HG03196 (cell line): ENCODE measurements around the gene RAB40AL.
"Not testable (repeated sequence)": the region's sequence is repeated elsewhere in the genome, so short reads cannot be mapped to it uniquely, and the experiment has no call there.

Experiments
- ATAC-seq: cut with Tn5 transposase; IDR thresholded peaks from one replicate; pipeline ENCODE4 v1.9.1; 2021; ENCODE audit not compliant: unreplicated experiment

Gene RAB40AL

GRCh38 chrX:102936972-102937371 lies at the start of gene RAB40AL:
TSS of gene RAB40AL (plus strand) at chrX:102937272. CDS start at chrX:102937319, 47 bp downstream.
- not testable (repeated sequence) for ATAC-seq

GRCh38 chrX:102887687-102888086 lies 49.4 kb upstream of the RAB40AL start:
- no peak for ATAC-seq

- ATAC-seq, result no peak
Measured at GRCh38 chrX:102892103-102892502, 45.0 kb upstream of the RAB40AL start.

- ATAC-seq, result peak; percentile 78
Measured at GRCh38 chrX:102899940-102900916, 36.8 kb upstream of the RAB40AL start.

GRCh38 chrX:102902355-102902754 lies 34.7 kb upstream of the RAB40AL start:
- no peak for ATAC-seq

- no peak for ATAC-seq
Measured at GRCh38 chrX:102930990-102931756, 5.9 kb upstream of the RAB40AL start.

GRCh38 chrX:102934624-102935023 lies 2.4 kb upstream of the RAB40AL start:
- no peak for ATAC-seq

GRCh38 chrX:102950908-102951866 lies 14.1 kb downstream of the RAB40AL start:
- no peak for ATAC-seq

- ATAC-seq, result no peak
Measured at GRCh38 chrX:102957751-102958150, 20.7 kb downstream of the RAB40AL start.

- no peak for ATAC-seq
Measured at GRCh38 chrX:102958794-102959193, 21.7 kb downstream of the RAB40AL start.

- ATAC-seq, result no peak
Measured at GRCh38 chrX:102959471-102959870, 22.4 kb downstream of the RAB40AL start.

- ATAC-seq, result no peak
Measured at GRCh38 chrX:102963955-102964354, 26.9 kb downstream of the RAB40AL start.

GRCh38 chrX:102964940-102965339 lies 27.9 kb downstream of the RAB40AL start:
- no peak for ATAC-seq

GRCh38 chrX:102966701-102967100 lies 29.6 kb downstream of the RAB40AL start:
- no peak for ATAC-seq

GRCh38 chrX:102968216-102968615 lies 31.1 kb downstream of the RAB40AL start:
- no peak for ATAC-seq

- ATAC-seq, result not testable (repeated sequence)
Measured at GRCh38 chrX:102971536-102971935, 34.5 kb downstream of the RAB40AL start.

- no peak for ATAC-seq
Measured at GRCh38 chrX:102975016-102975415, 37.9 kb downstream of the RAB40AL start.

- no peak for ATAC-seq
Measured at GRCh38 chrX:102976286-102976685, 39.2 kb downstream of the RAB40AL start.

- ATAC-seq, result no peak
Measured at GRCh38 chrX:102976793-102977495, 39.9 kb downstream of the RAB40AL start.

- no peak for ATAC-seq
Measured at GRCh38 chrX:102978594-102978993, 41.5 kb downstream of the RAB40AL start.
